ENCODE measurements around the gene CDK9.

The CDK9 gene

DNA sequence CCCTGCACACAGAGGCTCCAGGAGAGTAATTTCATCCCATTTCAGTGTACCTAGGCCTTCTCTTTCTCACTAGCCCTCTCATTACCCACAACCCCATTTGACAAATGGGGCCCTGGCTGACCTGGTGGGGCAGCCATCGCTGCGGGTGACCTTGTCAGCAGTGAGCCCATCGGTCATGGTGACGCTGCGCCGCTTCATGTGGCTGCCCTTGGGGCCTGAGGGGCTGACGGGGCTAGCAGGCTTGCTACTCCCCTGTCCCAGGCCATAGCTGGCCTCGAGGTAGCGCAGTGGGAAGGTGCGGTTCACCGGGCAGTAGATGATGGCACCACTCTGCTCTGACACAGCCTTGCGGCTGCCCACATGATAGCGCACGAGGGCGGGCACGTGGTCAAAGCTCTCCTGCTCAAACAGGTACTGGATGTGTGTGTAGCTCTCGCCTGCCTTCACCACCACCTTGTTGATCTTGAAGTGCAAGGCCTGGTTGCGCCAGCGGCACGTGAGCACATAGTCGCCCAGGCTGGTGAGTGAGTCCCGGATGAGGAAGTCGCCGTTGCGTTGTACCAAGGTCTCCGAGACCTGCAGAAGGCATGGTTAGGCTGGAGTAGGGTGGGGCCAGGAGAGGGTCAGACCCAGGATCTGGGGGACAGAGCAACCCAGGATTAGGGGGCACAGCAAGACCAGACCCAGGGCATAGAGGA, 36.6 kb upstream of the CDK9 start:
- Histone ChIP-seq H3K4me3 (ENCODE audit: insufficient read depth, low read length, poor library complexity, severe bottlenecking) (no peak overlapping the region), H3K9me3 (ENCODE audit: insufficient read depth, low read length) (no peaks in the 10 kb centered on the region)

DNA sequence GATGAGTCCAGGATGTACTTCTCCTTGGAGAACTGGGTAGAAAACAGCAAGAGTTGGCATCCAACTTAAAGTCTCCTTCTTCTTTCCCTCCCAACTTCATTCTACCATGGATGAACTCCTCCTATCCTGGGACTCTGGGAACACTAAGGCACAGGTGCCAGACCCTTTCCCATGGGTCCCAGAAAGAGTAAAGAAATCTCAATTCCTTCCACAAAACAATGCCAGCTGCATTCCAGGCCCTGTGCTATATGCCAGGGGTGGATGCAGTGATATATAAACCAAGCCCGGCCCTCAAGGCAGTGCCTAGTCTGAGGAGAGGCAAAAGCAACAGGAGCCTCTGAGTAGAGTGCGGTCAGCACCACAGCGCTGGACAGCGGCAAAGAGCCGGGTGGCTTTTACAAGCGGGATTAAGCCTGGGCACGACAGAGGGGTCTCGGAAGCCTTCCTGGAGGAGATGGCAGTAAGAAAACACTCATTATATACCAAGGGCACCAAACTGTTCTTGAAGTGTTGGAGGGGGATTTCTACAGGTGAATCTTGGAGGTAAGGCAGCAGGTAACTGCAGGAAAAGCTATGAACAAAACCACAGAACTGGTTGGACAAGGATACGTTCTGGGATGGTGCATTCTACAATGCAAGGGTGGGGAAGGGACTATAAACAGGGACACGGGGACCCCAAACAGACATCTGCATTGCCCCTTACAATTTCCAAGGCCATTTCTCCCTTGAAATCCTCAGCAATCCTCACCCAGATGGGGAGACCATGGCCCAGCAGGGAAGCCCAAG, 34.4 kb upstream of the CDK9 start:
- no peaks in the 10 kb centered on the region for H3F3A ChIP-seq (ENCODE audit: insufficient read depth)
- no peak overlapping the region for H2AFZ ChIP-seq (ENCODE audit: low read depth, low read length, severe bottlenecking)
- no peak overlapping the region for H3K27ac ChIP-seq (ENCODE audit: low read depth, low read length)
- H3K4me3 ChIP-seq (ENCODE audit: insufficient read depth, low read length, poor library complexity, severe bottlenecking), result no peak overlapping the region
- no peaks in the 10 kb centered on the region for H3K27me3 ChIP-seq (ENCODE audit: low read length)
- no peak overlapping the region for H3K4me2 ChIP-seq (ENCODE audit: low read depth, low read length, poor library complexity, severe bottlenecking)
- no peaks in the 10 kb centered on the region for H3K9me3 ChIP-seq (ENCODE audit: insufficient read depth, low read length)
- no peak overlapping the region for H3K9ac ChIP-seq (ENCODE audit: low read length)
- no peak for TF ChIP-seq EZH2phosphoT487 (conservative IDR thresholded peaks at IDR 0.05; ENCODE audit: low read length)
- TF ChIP-seq, protein P1, sequence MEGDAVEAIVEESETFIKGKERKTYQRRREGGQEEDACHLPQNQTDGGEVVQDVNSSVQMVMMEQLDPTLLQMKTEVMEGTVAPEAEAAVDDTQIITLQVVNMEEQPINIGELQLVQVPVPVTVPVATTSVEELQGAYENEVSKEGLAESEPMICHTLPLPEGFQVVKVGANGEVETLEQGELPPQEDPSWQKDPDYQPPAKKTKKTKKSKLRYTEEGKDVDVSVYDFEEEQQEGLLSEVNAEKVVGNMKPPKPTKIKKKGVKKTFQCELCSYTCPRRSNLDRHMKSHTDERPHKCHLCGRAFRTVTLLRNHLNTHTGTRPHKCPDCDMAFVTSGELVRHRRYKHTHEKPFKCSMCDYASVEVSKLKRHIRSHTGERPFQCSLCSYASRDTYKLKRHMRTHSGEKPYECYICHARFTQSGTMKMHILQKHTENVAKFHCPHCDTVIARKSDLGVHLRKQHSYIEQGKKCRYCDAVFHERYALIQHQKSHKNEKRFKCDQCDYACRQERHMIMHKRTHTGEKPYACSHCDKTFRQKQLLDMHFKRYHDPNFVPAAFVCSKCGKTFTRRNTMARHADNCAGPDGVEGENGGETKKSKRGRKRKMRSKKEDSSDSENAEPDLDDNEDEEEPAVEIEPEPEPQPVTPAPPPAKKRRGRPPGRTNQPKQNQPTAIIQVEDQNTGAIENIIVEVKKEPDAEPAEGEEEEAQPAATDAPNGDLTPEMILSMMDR (IDR thresholded peaks at IDR 0.05; ENCODE audit: insufficient read depth, low read length, poor library complexity, severe bottlenecking), result no peak
- H3K36me3 ChIP-seq (ENCODE audit: low read length), result no peaks in the 10 kb centered on the region
- no peaks in the 10 kb centered on the region for H4K20me1 ChIP-seq (ENCODE audit: low read depth, low read length)
- H3K79me2 ChIP-seq (ENCODE audit: insufficient read depth, low read length), result no peaks in the 10 kb centered on the region
- H3K9me2 ChIP-seq (replicated peaks; ENCODE audit: insufficient read depth, low read length), result no peaks in the 10 kb centered on the region

More for the DNA sequence above, 36.6 kb upstream of the CDK9 start:
- Histone ChIP-seq H3K4me2 (ENCODE audit: low read depth, low read length, poor library complexity, severe bottlenecking) (no peak overlapping the region), H2AFZ (ENCODE audit: low read depth, low read length, severe bottlenecking) (no peak overlapping the region), H3K27me3 (ENCODE audit: low read length) (no peaks in the 10 kb centered on the region), H3K9me2 (replicated peaks; ENCODE audit: insufficient read depth, low read length) (no peaks in the 10 kb centered on the region), H3K36me3 (ENCODE audit: low read length) (no peaks in the 10 kb centered on the region), H3F3A (ENCODE audit: insufficient read depth) (no peaks in the 10 kb centered on the region), H4K20me1 (ENCODE audit: low read depth, low read length) (no peaks in the 10 kb centered on the region), H3K79me2 (ENCODE audit: insufficient read depth, low read length) (no peaks in the 10 kb centered on the region), H3K27ac (ENCODE audit: low read depth, low read length) (no peak overlapping the region), H3K9ac (ENCODE audit: low read length) (no peak overlapping the region)
- TF ChIP-seq EZH2phosphoT487 (conservative IDR thresholded peaks at IDR 0.05; ENCODE audit: low read length), result no peak
- TF ChIP-seq, protein P1 (IDR thresholded peaks at IDR 0.05; ENCODE audit: insufficient read depth, low read length, poor library complexity, severe bottlenecking), result no peak

DNA sequence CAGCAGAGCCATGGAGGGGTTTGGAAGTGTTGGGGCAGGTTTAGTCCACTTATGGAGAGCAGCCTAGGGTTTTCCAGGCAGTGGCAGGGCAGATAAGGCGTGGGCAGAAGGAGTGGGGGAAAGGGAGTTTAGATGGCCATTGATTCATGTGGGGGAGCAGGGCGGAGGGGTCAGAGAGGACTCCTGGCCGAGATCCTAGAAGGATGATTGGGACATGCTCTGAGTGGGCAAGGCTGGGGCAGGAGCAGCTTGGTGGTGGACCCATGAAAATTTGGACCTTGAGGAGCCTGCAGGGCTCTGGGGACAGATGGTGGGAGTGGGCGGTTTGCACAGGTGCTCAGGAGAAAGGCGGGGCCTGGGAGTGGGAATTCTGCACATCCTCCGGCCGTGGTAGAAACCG, 32.7 kb upstream of the CDK9 start:
- TF ChIP-seq, protein P1 (IDR thresholded peaks at IDR 0.05; ENCODE audit: insufficient read depth, low read length, poor library complexity, severe bottlenecking), result no peak
- TF ChIP-seq EZH2phosphoT487 (conservative IDR thresholded peaks at IDR 0.05; ENCODE audit: low read length), result no peak
- Histone ChIP-seq H3K9me3 (ENCODE audit: insufficient read depth, low read length) (no peaks in the 10 kb centered on the region), H3K36me3 (ENCODE audit: low read length) (no peaks in the 10 kb centered on the region), H2AFZ (ENCODE audit: low read depth, low read length, severe bottlenecking) (no peak overlapping the region), H3F3A (ENCODE audit: insufficient read depth) (no peaks in the 10 kb centered on the region), H3K4me2 (ENCODE audit: low read depth, low read length, poor library complexity, severe bottlenecking) (no peak overlapping the region), H3K27me3 (ENCODE audit: low read length) (no peaks in the 10 kb centered on the region), H3K27ac (ENCODE audit: low read depth, low read length) (no peak overlapping the region), H3K9ac (ENCODE audit: low read length) (no peak overlapping the region), H3K4me3 (ENCODE audit: insufficient read depth, low read length, poor library complexity, severe bottlenecking) (no peak overlapping the region), H3K79me2 (ENCODE audit: insufficient read depth, low read length) (no peaks in the 10 kb centered on the region), H3K9me2 (replicated peaks; ENCODE audit: insufficient read depth, low read length) (no peaks in the 10 kb centered on the region), H4K20me1 (ENCODE audit: low read depth, low read length) (no peaks in the 10 kb centered on the region)

Measured in SU-DHL-6 (cell line).